Adrenal gland (tissue), 12 donors: ENCODE measurements around the gene DHRS2. TPM values are rescaled to one million over a fixed set of nuclear protein-coding genes. Genes with fewer than 3 reads are reported as not detected.

Experiments
- DNase-seq, 7 donors: peaks; one replicate each; pipeline ENCODE4 v3.0.0-alpha.2; 2019 to 2020
- H3K27ac ChIP-seq, 5 donors: fragments of 200-600 bp; sonication (generic) in 4 of 5; 1 replicate in 3 of 5; 2 replicates in 2 of 5; pipeline versions ENCODE4 v1.5.1 to v1.8.0; 2016 to 2020; ENCODE audit warnings: mild to moderate bottlenecking in 1 of 5
- H3K27me3 ChIP-seq: fragments of 200-600 bp; 2 replicates; pipeline ENCODE4 v1.8.0; 2021
- H3K36me3 ChIP-seq, 2 donors: fragments of 200-600 bp; replicated peaks in 1 of 2; 1 replicate in 1 of 2; 2 replicates in 1 of 2; pipeline versions ENCODE4 v1.5.1 to v1.8.0; 2018 to 2022
- H3K4me1 ChIP-seq, 2 donors: fragments of 200-600 bp; replicated peaks in 1 of 2; 1 replicate in 1 of 2; 2 replicates in 1 of 2; pipeline versions ENCODE4 v1.5.1 to v1.8.0; 2018 to 2021
- H3K4me3 ChIP-seq, 4 donors: fragments of 200-600 bp; sonication (generic) in 3 of 4; one replicate each; pipeline ENCODE4 v1.5.1; 2016 to 2018
- H3K9me3 ChIP-seq, 3 donors: fragments of 200-600 bp; sonication (generic) in 1 of 3; replicated peaks in 1 of 3; 1 replicate in 2 of 3; 2 replicates in 1 of 3; pipeline versions ENCODE4 v1.5.1 to v1.8.0; 2016 to 2021
- CTCF ChIP-seq, 6 experiments: fragments of 450-650 bp in 4 of 6; fragments of 200-600 bp in 2 of 6; sonication (generic) in 1 of 6; IDR thresholded peaks; 1 replicate in 5 of 6; 2 replicates in 1 of 6; pipeline versions ENCODE4 v1.5.1 to v1.8.0; 2016 to 2021; ENCODE audit warnings: antibody characterized with exemption in 6 of 6, mild to moderate bottlenecking in 2 of 6, moderate library complexity in 1 of 6
- POLR2A ChIP-seq, 2 donors: fragments of 450-650 bp; IDR thresholded peaks; one replicate each; pipeline ENCODE4 v1.6.1; 2017; ENCODE audit warnings: antibody characterized with exemption in 2 of 2, mild to moderate bottlenecking in 2 of 2, moderate library complexity in 1 of 2
- WGBS, 4 donors: extraction: QIAGEN DNeasy Blood & Tissue Kit in 2 of 4; methylation state at CpG; one replicate each; pipeline versions ENCODE4 v1.1.5 to v1.1.7; 2013 to 2017; 5-methylcytosine and 5-hydroxymethylcytosine counted together
- intact Hi-C, 2 donors: fragments of 100-400 bp; cut with DNase I; formaldehyde crosslinking; loops; one replicate each; pipeline versions ENCODE4 v1.14.1 to v1.15.0; 2022 to 2023
- polyA plus RNA-seq, 3 donors: library from polyadenylated mRNA; stranded (reverse); fragments of 200-250 nt in 2 of 3; fragments of 350-450 nt in 1 of 3; fragmentation: Illumina TruSeq in 1 of 3; extraction: RNeasy Lipid Tissue Mini Kit (QIAGEN cat#74804) in 1 of 3; gene quantifications; one replicate each; pipeline ENCODE4 v1.2.3, GENCODE V29; 2013 to 2014
- total RNA-seq, 9 donors: library from RNA; depleted of rRNA in 4 of 9; stranded (reverse); fragments of >200 nt in 4 of 9; fragments of 120-200 nt in 1 of 9; fragmentation: NEBNext Ultra II Directional in 1 of 9; extraction: Animal tissue kit (Norgen Biotek cat#: 25700) in 1 of 9; gene quantifications; one replicate each; pipeline versions ENCODE4 v1.1.0 to v1.2.4, GENCODE V29; 2013 to 2023
- donor health status: healthy with polysubstance abuse.
- donor health status: Bipolar disorder and iron deficiency.
- donor health status: DM: yes; HTN: yes; CAD: no.
- donor health status: DM: no; HTN: no; CAD: no.
- donor health status: DM: no; HTN: no; CAD: no.
- donor health status: DM: yes; HTN: yes; CAD: no.

DHRS2 gene
- total and polyA plus RNA-seq, 12 donors, result 0.86 to 4.9 (median 2.5) TPM; not detected in 4

- no peak for TF ChIP-seq CTCF (IDR thresholded peaks at IDR 0.05)
- no peak for TF ChIP-seq POLR2A (IDR thresholded peaks at IDR 0.05)
- Histone ChIP-seq H3K4me1 (no peaks in the 10 kb centered on the region), H3K36me3 (no peaks in the 10 kb centered on the region), H3K9me3 (no peaks in the 10 kb centered on the region), H3K27ac (no peak overlapping the region), H3K4me3 (no peak overlapping the region), H3K27me3 (no peaks in the 10 kb centered on the region)
- 66 to 80% (median 78%) methylated on average over 4 of the region's 4 CpGs for WGBS, 4 donors
- DNase-seq, result peak in 1 of 7 donors; percentile 13
- intact Hi-C loops, result no loop called here
These were observed 13.2 kb upstream of the DHRS2 start for GRCh38 chr14:23622990-23623389.

- intact Hi-C loops, result no loop called here
- H3K9me3 ChIP-seq, result no peaks in the 10 kb centered on the region
- H3K27me3 ChIP-seq, result no peaks in the 10 kb centered on the region
- DNase-seq, result peak in 1 of 7 donors; percentile 10
- no peaks in the 10 kb centered on the region for H3K4me1 ChIP-seq
- no peak overlapping the region for H3K4me3 ChIP-seq
- no peaks in the 10 kb centered on the region for H3K36me3 ChIP-seq
- H3K27ac ChIP-seq, result no peak overlapping the region
- TF ChIP-seq POLR2A (IDR thresholded peaks at IDR 0.05) (no peak), CTCF (IDR thresholded peaks at IDR 0.05) (no peak)
These were observed 12.2 kb upstream of the DHRS2 start for GRCh38 chr14:23623962-23624361.

GRCh38 chr14:23624830-23625404 lies 11.2 kb upstream of the DHRS2 start:
- H3K27me3 ChIP-seq, result no peaks in the 10 kb centered on the region
- H3K4me3 ChIP-seq, result no peak overlapping the region
- H3K27ac ChIP-seq, result no peak overlapping the region
- TF ChIP-seq POLR2A (IDR thresholded peaks at IDR 0.05) (no peak), CTCF (IDR thresholded peaks at IDR 0.05) (no peak)
- 89 to 97% (median 95%) methylated on average over 3 of the region's 3 CpGs for WGBS, 4 donors
- DNase-seq, result no peak
- H3K4me1 ChIP-seq, result no peaks in the 10 kb centered on the region
- no peaks in the 10 kb centered on the region for H3K36me3 ChIP-seq
- intact Hi-C loops, result no loop called here
- H3K9me3 ChIP-seq, result no peaks in the 10 kb centered on the region

GRCh38 chr14:23626946-23627345 lies 9.2 kb upstream of the DHRS2 start:
- no peak overlapping the region for H3K27ac ChIP-seq
- TF ChIP-seq CTCF (IDR thresholded peaks at IDR 0.05) (no peak), POLR2A (IDR thresholded peaks at IDR 0.05) (no peak)
- H3K9me3 ChIP-seq, result no peaks in the 10 kb centered on the region
- intact Hi-C loops, result no loop called here
- no peaks in the 10 kb centered on the region for H3K4me1 ChIP-seq
- H3K4me3 ChIP-seq, result no peak overlapping the region
- DNase-seq, result no peak
- H3K27me3 ChIP-seq, result no peaks in the 10 kb centered on the region
- H3K36me3 ChIP-seq, result no peaks in the 10 kb centered on the region
